Fibroblast of lung (primary cell): ENCODE data around the gene RASGRF2.

Source experiments
- CTCF ChIP-seq, 2 donors: IDR thresholded peaks in 1 of 2; conservative IDR thresholded peaks in 1 of 2; 1 replicate in 1 of 2; 2 replicates in 1 of 2; pipeline ENCODE4 v1.5.1; 2011 to 2012; ENCODE audit warnings: low read length in 2 of 2, control low read depth in 1 of 2, inconsistent platforms in 1 of 2, low read depth in 1 of 2, mild to moderate bottlenecking in 1 of 2
- EZH2 ChIP-seq: IDR thresholded peaks from 2 replicates; pipeline ENCODE4 v1.5.1; 2012; ENCODE audit warnings: low read length, control low read depth, mild to moderate bottlenecking; ENCODE audit errors: missing control alignments

DNA sequence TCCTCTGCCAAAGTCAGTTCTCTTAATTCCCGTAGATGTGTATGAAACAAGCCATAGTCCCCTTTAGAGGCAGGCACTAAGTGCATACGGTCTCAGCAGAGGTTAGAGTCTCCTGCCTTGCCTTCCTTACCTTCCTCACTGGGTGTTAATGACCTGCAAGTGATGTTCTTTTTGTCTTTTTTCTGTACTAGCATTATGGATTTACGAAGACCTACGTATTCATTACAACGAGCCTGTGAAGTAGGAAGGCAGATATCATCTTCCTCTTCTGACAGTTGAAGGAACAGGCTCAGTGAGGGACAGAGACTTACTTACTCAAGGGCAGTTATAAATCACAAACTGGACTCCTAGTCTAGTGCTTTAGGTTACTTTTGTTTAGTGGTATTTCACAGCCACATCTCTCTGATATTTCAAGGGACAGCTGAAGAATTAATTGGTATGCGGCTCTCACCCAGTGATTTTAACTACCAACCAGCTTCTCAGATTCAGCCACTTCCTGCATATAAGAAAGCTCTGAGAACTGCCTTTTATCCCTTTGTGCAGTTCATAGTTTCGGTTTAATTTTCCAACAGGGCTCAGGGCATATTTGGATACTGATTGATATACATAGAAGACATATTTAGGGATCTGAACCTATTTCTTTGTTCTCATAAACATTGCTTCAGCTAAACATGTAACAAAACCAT is 187.9 kb downstream of the RASGRF2 start:
- TF ChIP-seq CTCF (conservative IDR thresholded peaks at IDR 0.05 in 1 of 2, IDR thresholded peaks at IDR 0.05 in 1 of 2; ENCODE audit: low read depth in 1 of 2, low read length in 2 of 2), result no peak
- TF ChIP-seq EZH2, result no peak
